IMR-90 (cell line): ENCODE data around the gene RSAD1.

ENCODE experiments used
- CTCF ChIP-seq: conservative IDR thresholded peaks from 2 replicates; pipeline ENCODE4 v1.5.1; 2012; ENCODE audit warnings: mild to moderate bottlenecking, low read depth, low read length, improper control_type of control experiment
- MXI1 ChIP-seq: IDR thresholded peaks from 2 replicates; pipeline ENCODE4 v1.6.1; 2012; ENCODE audit warnings: low read depth, mild to moderate bottlenecking, low read length, moderate library complexity, borderline replicate concordance
- RAD21 ChIP-seq: IDR thresholded peaks from 2 replicates; pipeline ENCODE4 v1.6.1; 2012; ENCODE audit warnings: low read length, improper control_type of control experiment
- RCOR1 ChIP-seq: IDR thresholded peaks from 2 replicates; pipeline ENCODE4 v1.6.1; 2012; ENCODE audit warnings: mild to moderate bottlenecking, low read length, improper control_type of control experiment; ENCODE audit not compliant: insufficient replicate concordance
- RFX5 ChIP-seq: IDR thresholded peaks from 2 replicates; pipeline ENCODE4 v1.8.0; 2012; ENCODE audit warnings: low read depth, mild to moderate bottlenecking, low read length, moderate library complexity
- SMC3 ChIP-seq: fragments of 150-350 bp; IDR thresholded peaks from 2 replicates; pipeline ENCODE4 v1.6.1; 2016; ENCODE audit warnings: low read depth, mild to moderate bottlenecking, antibody characterized with exemption, low read length, moderate library complexity

DNA sequence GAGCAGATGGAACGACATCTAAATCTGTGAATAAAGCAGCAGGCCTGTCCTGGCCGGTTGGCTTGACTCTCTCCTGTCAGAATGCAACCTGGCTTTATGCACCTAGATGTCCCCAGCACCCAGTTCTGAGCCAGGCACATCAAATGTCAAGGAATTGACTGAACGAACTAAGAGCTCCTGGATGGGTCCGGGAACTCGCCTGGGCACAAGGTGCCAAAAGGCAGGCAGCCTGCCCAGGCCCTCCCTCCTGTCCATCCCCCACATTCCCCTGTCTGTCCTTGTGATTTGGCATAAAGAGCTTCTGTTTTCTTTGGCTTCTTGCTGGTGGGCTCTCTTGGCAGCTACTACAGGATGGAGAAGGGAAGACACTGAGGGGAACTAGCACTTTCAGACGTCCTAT is 4.1 kb upstream of the RSAD1 start:
- TF ChIP-seq CTCF (no peak), MXI1 (no peak), RFX5 (no peak), SMC3 (no peak), RCOR1 (no peak), RAD21 (no peak)
